Aorta (tissue), 5 donors: ENCODE measurements around the gene FOXC1. TPM values are rescaled to one million over a fixed set of nuclear protein-coding genes. Genes with fewer than 3 reads are reported as not detected.

ENCODE experiments used
- ATAC-seq: fragments of 200-7000 bp; cut with Tn5 transposase; one replicate; pipeline ENCODE4 v1.9.1; 2022; ENCODE audit warnings: moderate library complexity; ENCODE audit not compliant: low FRiP score
- DNase-seq, 2 donors: peaks; one replicate each; pipeline ENCODE4 v3.0.0-alpha.2; 2020
- H3K27ac ChIP-seq, 2 donors: one replicate each; pipeline ENCODE4 v1.5.1; 2013; ENCODE audit warnings: low read length in 2 of 2, mild to moderate bottlenecking in 2 of 2, moderate library complexity in 2 of 2, control low read depth in 1 of 2, inconsistent platforms in 1 of 2, low read depth in 1 of 2
- H3K27me3 ChIP-seq, 2 donors: one replicate each; pipeline ENCODE4 v1.6.1; 2013; ENCODE audit warnings: control low read depth in 1 of 2, low read length in 1 of 2, mild to moderate bottlenecking in 1 of 2, moderate library complexity in 1 of 2; ENCODE audit not compliant: insufficient read depth in 2 of 2, control insufficient read depth in 1 of 2
- H3K36me3 ChIP-seq, 2 donors: one replicate each; pipeline ENCODE4 v1.6.1; 2013; ENCODE audit warnings: control low read depth in 1 of 2, low read length in 1 of 2, mild to moderate bottlenecking in 1 of 2; ENCODE audit not compliant: insufficient read depth in 2 of 2, control insufficient read depth in 1 of 2
- H3K4me1 ChIP-seq, 2 donors: one replicate each; pipeline ENCODE4 v1.6.1; 2013; ENCODE audit warnings: low read length in 2 of 2, control low read depth in 1 of 2, mild to moderate bottlenecking in 1 of 2, moderate library complexity in 1 of 2; ENCODE audit not compliant: insufficient read depth in 2 of 2, control insufficient read depth in 1 of 2
- H3K4me3 ChIP-seq, 2 donors: one replicate each; pipeline ENCODE4 v1.5.1; 2013; ENCODE audit warnings: low read length in 2 of 2, control low read depth in 1 of 2, mild to moderate bottlenecking in 1 of 2
- H3K9me3 ChIP-seq: one replicate; pipeline ENCODE4 v1.6.1; 2013; ENCODE audit warnings: mild to moderate bottlenecking, low read length; ENCODE audit not compliant: control insufficient read depth
- WGBS, 2 donors: extraction: QIAGEN DNeasy Blood & Tissue Kit; methylation state at CpG; one replicate each; pipeline ENCODE4 v1.1.7; 2013; 5-methylcytosine and 5-hydroxymethylcytosine counted together
- intact Hi-C, 2 donors: fragments of 100-400 bp; cut with DNase I; formaldehyde crosslinking; loops; one replicate each; pipeline versions ENCODE4 v1.14.2 to v1.15.0; 2022
- polyA plus RNA-seq, 2 donors: library from polyadenylated mRNA; stranded (reverse); fragments of 200-250 nt; gene quantifications; one replicate each; pipeline ENCODE4 v1.2.3, GENCODE V29; 2013
- total RNA-seq, 2 donors: library from RNA; stranded (reverse); fragmentation: NEBNext Ultra II Directional; extraction: Animal tissue kit (Norgen Biotek cat#: 25700); gene quantifications; one replicate each; pipeline ENCODE4 v1.2.1, GENCODE V29; 2021
- donor health status: healthy with polysubstance abuse.
- donor health status: Bipolar disorder and iron deficiency.
- donor health status: DM: no; HTN: no; CAD: no.
- donor health status: DM: no; HTN: no; CAD: no.
- donor health status: DM: yes; HTN: yes; CAD: no.

FOXC1 gene
- total and polyA plus RNA-seq, 4 donors, result 18.5 to 134 (median 70.7) TPM

GRCh38 chr6:1587546-1587945 is 22.2 kb upstream of the FOXC1 start:
- H3K36me3 ChIP-seq, result no peaks in the 10 kb centered on the region
- DNase-seq (no peak), ATAC-seq (no peak)
- H3K27me3 ChIP-seq, result no peaks in the 10 kb centered on the region
- WGBS, 2 donors, result 76 to 88% methylated on average over 7 of the region's 7 CpGs
- no peak overlapping the region for H3K4me3 ChIP-seq
- intact Hi-C loops, result no loop called here
- no peaks in the 10 kb centered on the region for H3K9me3 ChIP-seq
- H3K4me1 ChIP-seq, result no peaks in the 10 kb centered on the region
- H3K27ac ChIP-seq, result no peak overlapping the region

DNA sequence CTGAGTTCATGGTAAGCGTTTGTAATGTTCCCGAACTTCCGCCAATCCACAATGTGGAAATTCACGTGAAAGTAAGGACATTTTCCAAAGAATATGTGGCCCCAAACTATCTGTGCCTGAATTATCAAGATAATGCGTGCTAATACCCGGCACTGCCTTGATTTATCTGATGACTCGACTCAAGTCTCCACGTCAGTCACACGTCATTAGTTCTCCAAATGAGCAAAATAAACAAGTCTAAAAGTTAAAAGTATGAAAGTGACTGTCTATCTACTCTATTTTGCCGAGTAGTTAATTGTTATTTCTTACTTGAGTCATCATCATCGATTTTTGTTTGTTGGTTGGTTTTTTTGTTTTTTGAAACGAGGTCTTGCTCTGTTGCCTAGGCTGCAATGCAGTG is 21.7 kb upstream of the FOXC1 start:
- Histone ChIP-seq H3K36me3 (no peaks in the 10 kb centered on the region), H3K27me3 (no peaks in the 10 kb centered on the region), H3K4me3 (no peak overlapping the region), H3K27ac (no peak overlapping the region), H3K4me1 (no peaks in the 10 kb centered on the region), H3K9me3 (no peaks in the 10 kb centered on the region)
- intact Hi-C loops, result no loop called here
- 88 to 91% methylated on average over 12 of the region's 12 CpGs for WGBS, 2 donors
- DNase-seq (no peak), ATAC-seq (no peak)

DNA sequence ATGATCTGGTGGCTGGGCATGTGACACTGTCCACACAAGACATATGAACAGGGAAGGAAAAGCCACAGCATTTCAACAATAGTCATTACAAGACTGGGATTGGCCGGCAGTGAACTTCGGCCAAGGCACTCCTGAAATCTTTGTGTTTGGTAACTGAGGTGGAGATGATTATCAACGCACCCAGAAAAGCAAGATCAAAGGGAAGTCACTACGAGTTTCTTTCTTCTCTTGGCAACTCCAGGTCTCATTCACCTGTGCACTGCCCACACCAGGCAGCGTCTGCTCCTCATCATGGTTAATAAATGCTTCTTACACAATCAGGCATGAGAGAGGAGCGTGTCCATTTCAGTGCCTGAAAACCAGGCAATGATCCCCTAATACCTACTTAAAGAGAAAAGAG is 20.5 kb upstream of the FOXC1 start:
- intact Hi-C loops, result no loop called here
- whole genome bisulfite sequencing, 2 donors, result 91 to 95% methylated on average over 6 of the region's 6 CpGs
- Histone ChIP-seq H3K27me3 (no peaks in the 10 kb centered on the region), H3K9me3 (no peaks in the 10 kb centered on the region), H3K4me1 (no peaks in the 10 kb centered on the region), H3K4me3 (no peak overlapping the region), H3K36me3 (no peaks in the 10 kb centered on the region), H3K27ac (no peak overlapping the region)
- no peak for DNase-seq
- no peak for ATAC-seq

- ATAC-seq (no peak), DNase-seq (no peak)
- Histone ChIP-seq H3K36me3 (no peaks in the 10 kb centered on the region), H3K27me3 (no peaks in the 10 kb centered on the region), H3K4me3 (no peak overlapping the region), H3K9me3 (no peaks in the 10 kb centered on the region), H3K27ac (no peak overlapping the region), H3K4me1 (no peaks in the 10 kb centered on the region)
- 93% methylated on average over 9 of the region's 9 CpGs for WGBS, 2 donors
- intact Hi-C loops, result no loop called here
Measured at GRCh38 chr6:1590580-1590979, 19.1 kb upstream of the FOXC1 start.

DNA sequence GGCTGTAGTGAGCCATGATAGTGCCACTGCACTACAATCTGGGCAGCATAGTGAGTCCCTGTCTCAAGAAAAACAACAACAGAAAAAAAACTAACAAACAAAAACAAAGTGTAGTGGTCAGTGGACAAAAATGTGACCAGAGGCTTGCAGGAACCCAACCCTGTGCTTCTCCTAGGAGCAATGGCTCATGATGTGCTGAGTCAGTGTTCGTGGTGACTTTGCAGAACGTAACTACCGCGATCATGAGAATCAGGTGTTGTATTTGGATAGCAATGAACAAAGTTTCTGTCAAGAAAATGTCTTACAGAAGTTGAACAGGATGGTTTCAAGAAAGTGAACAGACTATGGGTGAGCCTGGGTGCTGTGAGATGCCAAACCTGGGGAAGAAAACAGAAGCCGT is 18.5 kb upstream of the FOXC1 start:
- no peak for DNase-seq
- 94 to 97% methylated on average over 5 of the region's 5 CpGs for WGBS, 2 donors
- H3K36me3 ChIP-seq, result no peaks in the 10 kb centered on the region
- H3K27ac ChIP-seq, result no peak overlapping the region
- intact Hi-C loops, result no loop called here
- H3K4me3 ChIP-seq, result no peak overlapping the region
- no peaks in the 10 kb centered on the region for H3K9me3 ChIP-seq
- no peaks in the 10 kb centered on the region for H3K27me3 ChIP-seq
- no peak for ATAC-seq
- no peaks in the 10 kb centered on the region for H3K4me1 ChIP-seq

- Histone ChIP-seq H3K4me3 (no peak overlapping the region), H3K27me3 (no peaks in the 10 kb centered on the region), H3K27ac (no peak overlapping the region), H3K4me1 (no peaks in the 10 kb centered on the region), H3K9me3 (no peaks in the 10 kb centered on the region), H3K36me3 (no peaks in the 10 kb centered on the region)
- intact Hi-C loops, result no loop called here
- ATAC-seq (no peak), DNase-seq (no peak)
- 96% methylated on average over 6 of the region's 6 CpGs for WGBS, 2 donors
Measured at GRCh38 chr6:1591926-1592325, 17.8 kb upstream of the FOXC1 start.

- Histone ChIP-seq H3K27ac (no peak overlapping the region), H3K9me3 (no peaks in the 10 kb centered on the region), H3K27me3 (no peaks in the 10 kb centered on the region), H3K4me1 (no peaks in the 10 kb centered on the region), H3K4me3 (no peak overlapping the region), H3K36me3 (no peaks in the 10 kb centered on the region)
- DNase-seq (no peak), ATAC-seq (no peak)
- intact Hi-C loops, result no loop called here
- 92 to 94% methylated on average over 8 of the region's 8 CpGs for WGBS, 2 donors
Measured at GRCh38 chr6:1592852-1593251, 16.9 kb upstream of the FOXC1 start.

- Histone ChIP-seq H3K9me3 (no peaks in the 10 kb centered on the region), H3K4me1 (no peaks in the 10 kb centered on the region), H3K36me3 (no peaks in the 10 kb centered on the region), H3K27ac (no peak overlapping the region), H3K4me3 (no peak overlapping the region), H3K27me3 (no peaks in the 10 kb centered on the region)
- intact Hi-C loops, result no loop called here
- no peak for ATAC-seq
- DNase-seq, result no peak
- WGBS, 2 donors, result 63 to 64% methylated on average over 20 of the region's 20 CpGs
Measured at GRCh38 chr6:1593286-1593957, 16.3 kb upstream of the FOXC1 start.

DNA sequence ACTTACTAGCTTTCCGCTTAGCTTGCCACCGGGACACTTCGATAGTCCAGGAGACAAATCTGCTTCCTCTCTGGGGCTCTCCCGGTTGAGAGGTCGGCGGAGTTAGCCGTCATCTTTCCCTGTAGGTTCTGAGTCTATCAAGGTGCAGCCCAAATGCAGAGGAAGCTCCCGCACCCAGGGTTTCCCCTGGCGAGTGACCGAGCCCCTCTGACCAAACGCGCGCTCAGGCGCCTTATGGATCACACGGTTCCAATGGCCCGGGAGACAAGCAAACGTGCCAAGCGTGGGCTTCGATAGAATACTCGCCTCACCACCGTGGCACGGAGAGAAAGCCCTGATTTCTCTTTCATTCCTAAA is 15.8 kb upstream of the FOXC1 start:
- H3K27ac ChIP-seq, result no peak overlapping the region
- no peaks in the 10 kb centered on the region for H3K9me3 ChIP-seq
- DNase-seq (no peak), ATAC-seq (no peak)
- intact Hi-C loops, result no loop called here
- H3K27me3 ChIP-seq, result no peaks in the 10 kb centered on the region
- no peaks in the 10 kb centered on the region for H3K36me3 ChIP-seq
- 68 to 80% methylated on average over 22 of the region's 22 CpGs for WGBS, 2 donors
- H3K4me3 ChIP-seq, result no peak overlapping the region
- H3K4me1 ChIP-seq, result no peaks in the 10 kb centered on the region
